Measurements from ENCODE around the gene SHISA8. TPM values are rescaled to one million over a fixed set of nuclear protein-coding genes. Genes with fewer than 3 reads are reported as not detected.
A peak's percentile ranks its signal among the peaks of the same experiment; 100 is the strongest.
"Not testable (repeated sequence)": the region's sequence is repeated elsewhere in the genome, so short reads cannot be mapped to it uniquely, and the experiment has no call there.

Gene SHISA8
- polyA plus RNA-seq, 1 donor, result 0.10 TPM

DNA sequence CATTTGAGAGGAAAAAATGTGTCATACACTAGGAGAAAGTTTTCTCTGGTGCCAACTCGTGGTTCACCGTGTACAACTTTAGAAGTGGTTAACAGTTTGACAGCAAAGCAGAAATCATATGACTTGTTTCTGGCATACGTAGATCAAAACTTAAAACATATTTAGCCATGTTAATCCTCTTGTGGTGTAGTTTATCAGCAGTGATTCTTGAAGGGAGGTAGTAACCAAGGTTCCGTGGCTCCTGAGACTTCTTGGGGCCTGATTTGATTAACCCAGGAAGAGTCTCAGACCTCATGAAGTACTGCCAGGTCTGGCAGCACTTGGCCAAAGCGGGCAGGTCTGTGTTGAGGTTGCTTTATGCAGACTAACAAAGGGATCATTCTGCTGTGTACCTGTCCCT is 41.5 kb downstream of the SHISA8 start:
- peaks cover 64% of the 10 kb centered on the region for H3K36me3 ChIP-seq (ENCODE audit: control insufficient read depth, insufficient read depth, low read length)

DNA sequence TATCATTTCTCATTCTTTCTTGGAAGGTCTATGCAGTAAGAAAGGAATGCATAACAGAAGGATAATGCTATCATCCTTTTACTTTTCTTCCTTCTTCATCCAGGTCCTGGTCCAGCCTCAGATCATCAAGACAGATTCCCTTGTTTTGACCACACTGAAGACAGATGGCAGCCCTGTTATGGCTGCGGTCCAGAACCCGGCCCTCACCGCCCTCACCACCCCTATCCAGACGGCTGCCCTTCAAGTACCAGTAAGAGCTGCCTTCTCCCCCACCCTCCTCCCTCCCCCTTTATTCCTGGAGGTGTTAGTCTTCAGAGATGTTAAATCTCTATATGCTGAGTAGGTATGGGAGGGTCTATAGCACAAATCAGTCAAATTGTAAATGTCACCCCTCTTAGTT is 44.1 kb downstream of the SHISA8 start:
- peaks cover 60% of the 10 kb centered on the region for H3K36me3 ChIP-seq (ENCODE audit: control insufficient read depth, insufficient read depth, low read length)
- no peaks in the 10 kb centered on the region for H3K4me1 ChIP-seq (ENCODE audit: control insufficient read depth, insufficient read depth, low read length)
- no peaks in the 10 kb centered on the region for H3K9me3 ChIP-seq (ENCODE audit: control insufficient read depth, low read depth, low read length)
- H3K4me3 ChIP-seq (ENCODE audit: low read length), result no peak overlapping the region
- WGBS (ENCODE audit: insufficient coverage, low lambda C conversion rate), result no CpG with 5 or more reads among the region's 4 CpGs
- no peak for DNase-seq
- no peaks in the 10 kb centered on the region for H3K27me3 ChIP-seq (ENCODE audit: control insufficient read depth, insufficient read depth, low read length)
- no peak overlapping the region for H3K27ac ChIP-seq (ENCODE audit: low read length)

More for the DNA sequence above, 41.5 kb downstream of the SHISA8 start:
- DNase-seq, result no peak
- Histone ChIP-seq H3K27me3 (ENCODE audit: control insufficient read depth, insufficient read depth, low read length) (no peaks in the 10 kb centered on the region), H3K4me3 (ENCODE audit: low read length) (no peak overlapping the region), H3K27ac (ENCODE audit: low read length) (no peak overlapping the region), H3K9me3 (ENCODE audit: control insufficient read depth, low read depth, low read length) (no peaks in the 10 kb centered on the region), H3K4me1 (ENCODE audit: control insufficient read depth, insufficient read depth, low read length) (no peaks in the 10 kb centered on the region)
- WGBS (ENCODE audit: insufficient coverage, low lambda C conversion rate), result no CpG with 5 or more reads among the region's 5 CpGs

DNA sequence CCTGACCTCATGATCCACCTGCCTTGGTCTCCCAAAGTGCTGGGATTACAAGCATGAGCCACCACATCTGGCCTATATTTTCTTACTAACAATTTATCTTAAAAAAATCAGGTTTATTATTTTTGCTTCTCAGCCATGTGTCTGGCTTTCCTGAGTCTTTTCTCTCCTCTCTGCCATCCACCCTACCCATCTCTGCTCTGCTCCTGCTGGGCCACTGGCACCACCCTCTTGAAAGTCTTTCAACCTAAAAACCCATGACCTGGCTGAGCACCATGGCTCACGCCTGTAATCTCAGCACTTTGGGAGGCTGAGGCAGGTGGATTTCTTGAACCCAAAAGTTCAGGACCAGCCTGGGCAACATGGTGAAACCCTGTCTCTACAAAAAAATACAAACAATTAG is 44.8 kb downstream of the SHISA8 start:
- peaks cover 55% of the 10 kb centered on the region for H3K36me3 ChIP-seq (ENCODE audit: control insufficient read depth, insufficient read depth, low read length)
- H3K4me3 ChIP-seq (ENCODE audit: low read length); DNase-seq; H3K27ac ChIP-seq (ENCODE audit: low read length); H3K4me1 ChIP-seq (ENCODE audit: control insufficient read depth, insufficient read depth, low read length); H3K27me3 ChIP-seq (ENCODE audit: control insufficient read depth, insufficient read depth, low read length); H3K9me3 ChIP-seq (ENCODE audit: control insufficient read depth, low read depth, low read length): not testable (repeated sequence)
- no CpG with 5 or more reads among the region's 1 CpG for WGBS (ENCODE audit: insufficient coverage, low lambda C conversion rate)

DNA sequence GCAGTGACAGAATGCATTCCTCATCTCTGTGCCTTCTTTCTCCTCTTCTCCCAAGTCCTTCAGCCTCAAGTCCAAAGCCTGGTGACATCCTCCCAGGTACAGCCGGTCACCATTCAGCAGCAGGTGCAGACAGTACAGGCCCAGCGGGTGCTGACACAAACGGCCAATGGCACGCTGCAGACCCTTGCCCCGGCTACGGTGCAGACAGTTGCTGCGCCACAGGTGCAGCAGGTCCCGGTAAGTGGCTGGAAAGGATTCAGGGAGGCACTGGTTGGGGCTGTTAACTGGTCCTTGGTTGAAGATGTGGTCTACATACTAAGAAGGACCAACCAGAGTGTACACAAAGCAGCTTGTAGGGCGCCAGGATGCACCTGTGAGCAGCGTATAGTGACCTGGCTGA is 46.3 kb downstream of the SHISA8 start:
- peaks cover 48% of the 10 kb centered on the region for H3K36me3 ChIP-seq (ENCODE audit: control insufficient read depth, insufficient read depth, low read length)
- WGBS (ENCODE audit: insufficient coverage, low lambda C conversion rate), result no CpG with 5 or more reads among the region's 10 CpGs
- no peak overlapping the region for H3K4me3 ChIP-seq (ENCODE audit: low read length)
- no peak overlapping the region for H3K27ac ChIP-seq (ENCODE audit: low read length)
- no peaks in the 10 kb centered on the region for H3K9me3 ChIP-seq (ENCODE audit: control insufficient read depth, low read depth, low read length)
- DNase-seq, result no peak
- H3K4me1 ChIP-seq (ENCODE audit: control insufficient read depth, insufficient read depth, low read length), result no peaks in the 10 kb centered on the region
- no peaks in the 10 kb centered on the region for H3K27me3 ChIP-seq (ENCODE audit: control insufficient read depth, insufficient read depth, low read length)

DNA sequence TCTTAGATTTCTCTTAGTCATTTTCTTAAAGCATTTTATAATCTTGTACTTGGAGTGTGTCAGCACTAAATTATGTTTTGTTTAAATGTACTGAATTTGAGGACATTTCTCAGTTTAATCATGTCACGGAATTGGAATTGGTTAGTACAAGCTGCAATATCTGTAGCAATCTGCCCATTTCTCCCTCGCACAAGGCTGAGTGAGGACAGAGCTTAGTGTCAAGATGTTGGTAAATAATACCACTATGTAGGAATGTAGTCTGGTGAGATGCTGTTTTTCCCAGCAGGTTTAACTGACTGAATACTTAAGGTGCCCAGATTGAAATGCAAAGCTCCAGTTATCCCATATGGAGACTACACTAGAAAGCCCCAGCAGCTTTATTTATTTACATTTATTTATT is 51.4 kb downstream of the SHISA8 start:
- DNase-seq, result no peak
- Histone ChIP-seq H3K9me3 (ENCODE audit: control insufficient read depth, low read depth, low read length) (no peaks in the 10 kb centered on the region), H3K36me3 (ENCODE audit: control insufficient read depth, insufficient read depth, low read length) (peaks cover 24% of the 10 kb centered on the region), H3K27me3 (ENCODE audit: control insufficient read depth, insufficient read depth, low read length) (no peaks in the 10 kb centered on the region), H3K4me1 (ENCODE audit: control insufficient read depth, insufficient read depth, low read length) (peaks cover 20% of the 10 kb centered on the region), H3K4me3 (ENCODE audit: low read length) (no peak overlapping the region), H3K27ac (ENCODE audit: low read length) (no peak overlapping the region)
- no CpG with 5 or more reads among the region's 2 CpGs for whole genome bisulfite sequencing (ENCODE audit: insufficient coverage, low lambda C conversion rate)

DNA sequence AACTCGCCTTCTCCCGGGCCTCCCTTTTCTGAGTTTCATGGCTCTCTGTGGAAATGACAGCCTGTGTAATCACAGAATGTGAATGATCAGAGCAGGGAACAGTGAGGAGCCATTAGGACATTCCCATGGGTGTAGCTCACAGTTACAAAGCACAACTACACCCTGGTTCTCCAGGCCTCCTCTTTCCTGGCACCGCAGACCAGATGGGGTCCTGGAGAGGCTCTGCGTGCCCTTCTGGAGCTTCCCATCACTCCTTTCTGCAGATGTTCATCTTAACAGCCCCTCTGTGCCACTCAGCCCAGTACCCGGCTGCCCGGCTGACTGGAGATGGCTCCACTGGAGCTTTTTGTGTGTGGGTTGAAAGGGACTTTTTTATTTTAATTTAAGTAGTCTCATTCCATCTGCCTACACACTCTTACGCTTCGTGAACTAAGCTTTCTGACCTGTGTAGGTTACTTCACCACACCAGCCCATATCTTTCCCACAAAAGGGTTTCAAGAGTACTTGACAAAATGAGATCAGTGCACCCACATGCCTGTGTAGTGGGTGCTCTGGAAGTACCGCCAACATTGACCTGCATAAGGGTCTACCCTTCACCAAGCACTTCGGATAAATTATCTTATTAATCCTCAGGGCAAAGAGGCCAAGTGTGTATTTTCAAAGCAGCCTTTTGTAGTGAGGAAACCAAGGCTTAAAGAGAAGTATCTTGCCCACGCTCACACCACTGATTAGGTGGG is 52.2 kb downstream of the SHISA8 start:
- Histone ChIP-seq H3K36me3 (ENCODE audit: control insufficient read depth, insufficient read depth, low read length) (peaks cover 17% of the 10 kb centered on the region), H3K4me1 (ENCODE audit: control insufficient read depth, insufficient read depth, low read length) (peaks cover 20% of the 10 kb centered on the region), H3K9me3 (ENCODE audit: control insufficient read depth, low read depth, low read length) (no peaks in the 10 kb centered on the region), H3K27me3 (ENCODE audit: control insufficient read depth, insufficient read depth, low read length) (no peaks in the 10 kb centered on the region), H3K4me3 (ENCODE audit: low read length) (no peak overlapping the region), H3K27ac (ENCODE audit: low read length) (peak overlapping the region; percentile 54)
- no CpG with 5 or more reads among the region's 11 CpGs for WGBS (ENCODE audit: insufficient coverage, low lambda C conversion rate)
- no peak for DNase-seq

DNA sequence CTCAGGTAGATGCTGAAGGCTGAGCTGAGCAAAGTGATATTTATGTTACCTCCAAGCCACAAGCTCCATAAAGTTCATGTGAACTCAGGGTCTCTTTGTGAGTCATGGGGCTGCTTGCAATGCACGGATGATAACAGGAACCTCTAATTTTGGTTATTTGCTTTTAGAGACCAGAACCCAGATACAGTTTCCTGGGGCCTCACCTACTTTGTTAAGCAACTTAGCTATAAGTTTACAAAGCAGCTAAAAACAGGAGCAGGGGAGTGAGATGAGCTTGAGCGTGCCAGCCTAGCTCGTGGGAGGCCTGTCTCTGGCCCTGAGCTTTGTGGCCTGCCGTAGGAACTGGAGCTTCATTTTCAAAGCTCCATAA is 52.7 kb downstream of the SHISA8 start:
- Histone ChIP-seq H3K9me3 (ENCODE audit: control insufficient read depth, low read depth, low read length) (no peaks in the 10 kb centered on the region), H3K27me3 (ENCODE audit: control insufficient read depth, insufficient read depth, low read length) (no peaks in the 10 kb centered on the region), H3K4me3 (ENCODE audit: low read length) (no peak overlapping the region), H3K4me1 (ENCODE audit: control insufficient read depth, insufficient read depth, low read length) (peaks cover 24% of the 10 kb centered on the region), H3K36me3 (ENCODE audit: control insufficient read depth, insufficient read depth, low read length) (peaks cover 15% of the 10 kb centered on the region), H3K27ac (ENCODE audit: low read length) (peak overlapping the region; percentile 54)
- no CpG with 5 or more reads among the region's 4 CpGs for WGBS (ENCODE audit: insufficient coverage, low lambda C conversion rate)
- peak in 1 of 2 donors; percentile 54 for DNase-seq

Other genes starting within 250 kb of the SHISA8 start
- gene SNU13, start 226.2 kb downstream of the SHISA8 start, polyA plus RNA-seq, result 118 TPM
- gene MEI1, start 215.6 kb downstream of the SHISA8 start, polyA plus RNA-seq, result 4.4 TPM
- 7.2 TPM for gene CCDC134, start 114.4 kb downstream of the SHISA8 start, polyA plus RNA-seq
- 73.5 TPM for gene SREBF2, start 82.0 kb downstream of the SHISA8 start, polyA plus RNA-seq
- gene TNFRSF13C, start 11.7 kb upstream of the SHISA8 start, polyA plus RNA-seq, result 2.3 TPM
- gene CENPM, start 32.1 kb upstream of the SHISA8 start, polyA plus RNA-seq, result 11.6 TPM
- 5.1 TPM for gene SEPTIN3, start 54.4 kb upstream of the SHISA8 start, polyA plus RNA-seq
- 1.5 TPM for gene WBP2NL, start 83.7 kb upstream of the SHISA8 start, polyA plus RNA-seq
- 26.9 TPM for gene NAGA, start 155.7 kb upstream of the SHISA8 start, polyA plus RNA-seq
- gene PHETA2, start 159.2 kb upstream of the SHISA8 start, polyA plus RNA-seq, result 10.7 TPM
- gene SMDT1, start 164.6 kb upstream of the SHISA8 start, polyA plus RNA-seq, result 93.7 TPM
- gene NDUFA6, start 175.7 kb upstream of the SHISA8 start, polyA plus RNA-seq, result 71.1 TPM
- 6.5 TPM for gene CYP2D6, start 215.7 kb upstream of the SHISA8 start, polyA plus RNA-seq

Measured in large intestine (tissue), 3 donors.